GM18526 (cell line): ENCODE measurements around the gene RGMB.

Experiments
- POLR2A ChIP-seq: IDR thresholded peaks from 3 replicates; pipeline ENCODE4 v1.6.1; 2011; ENCODE audit not compliant: insufficient read length; ENCODE audit errors: extremely low read depth

Gene RGMB

DNA sequence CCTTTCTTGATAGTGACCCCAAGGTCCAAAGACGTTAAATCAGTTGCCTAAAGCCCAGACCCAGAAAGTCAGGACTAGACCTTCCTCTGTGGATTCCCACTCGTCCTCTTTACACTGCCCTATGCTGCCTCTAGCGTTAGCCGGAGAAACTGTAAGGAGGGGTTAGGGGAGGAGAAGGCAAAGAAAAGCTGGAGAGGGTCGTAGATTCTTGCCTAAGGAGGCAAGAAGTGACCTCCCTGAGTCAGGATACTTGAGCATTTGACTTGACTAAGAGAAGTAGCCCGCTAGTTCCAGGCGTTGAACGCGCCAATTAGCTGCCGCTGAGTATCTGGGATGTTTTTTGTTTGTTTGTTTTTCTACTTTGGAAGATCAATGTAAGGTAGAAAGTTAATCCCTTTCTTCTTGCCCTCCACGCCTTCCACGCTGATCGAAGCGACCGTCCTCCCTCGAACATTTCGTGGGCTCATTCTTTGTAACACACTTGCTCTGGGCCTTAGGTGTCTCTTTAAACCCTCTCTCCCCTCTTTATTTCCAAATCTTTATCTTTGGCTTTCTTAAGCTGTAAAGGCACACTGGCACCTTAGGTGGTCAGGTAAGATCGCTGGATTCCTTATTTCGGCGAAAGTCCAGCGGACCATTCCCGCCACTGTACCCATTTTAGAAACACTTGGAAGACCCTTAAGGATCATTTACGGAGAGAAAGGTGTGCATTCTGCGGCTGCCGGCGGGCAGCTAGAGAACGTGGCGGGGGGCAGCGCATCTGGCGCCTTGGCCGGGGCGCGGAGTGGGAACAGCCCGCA lies 5.1 kb upstream of the RGMB start:
- TF ChIP-seq POLR2A = no peak

GRCh38 chr5:98768960-98769209 lies 4.6 kb upstream of the RGMB start:
- no peak for TF ChIP-seq POLR2A

DNA sequence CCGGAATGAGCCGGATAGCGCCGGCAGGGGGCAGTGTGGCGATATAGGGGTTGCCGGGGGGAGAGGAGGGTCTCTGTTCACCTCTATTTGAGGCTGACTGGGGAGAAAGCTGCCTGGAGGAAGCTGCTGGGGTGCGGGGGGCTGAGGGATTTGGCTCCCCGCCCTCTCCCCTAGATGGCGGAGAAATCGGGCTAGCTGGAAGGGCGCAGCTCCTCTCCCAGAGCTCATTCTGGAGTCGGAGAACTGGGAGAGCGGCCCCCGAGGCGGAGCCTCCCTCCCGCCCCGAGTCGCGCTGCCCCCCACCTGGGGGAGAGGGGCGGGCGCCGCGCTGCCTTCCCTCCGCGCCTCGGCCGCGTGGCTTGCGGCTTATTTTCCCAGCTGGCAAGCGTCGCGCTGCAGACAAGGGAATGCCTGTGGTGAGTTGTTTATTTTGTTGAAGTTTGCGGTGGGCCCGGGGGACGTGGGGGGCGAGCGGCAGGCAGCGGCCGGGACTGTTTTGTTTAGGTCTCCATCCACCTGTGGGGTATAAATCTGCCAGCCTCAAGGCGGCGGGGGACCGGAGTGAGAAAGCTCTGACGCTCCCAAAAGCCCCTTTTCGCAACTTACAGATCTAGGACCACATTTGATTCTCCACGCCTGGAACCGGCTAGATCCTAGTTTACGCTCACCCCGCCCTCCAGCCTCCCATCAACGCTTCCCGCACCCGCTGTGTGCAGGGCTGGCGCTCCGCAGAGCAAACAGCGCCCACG lies 4.1 kb upstream of the RGMB start:
- no peak for TF ChIP-seq POLR2A

- TF ChIP-seq POLR2A = no peak
Measured at GRCh38 chr5:98769959-98770208, 3.6 kb upstream of the RGMB start.

DNA sequence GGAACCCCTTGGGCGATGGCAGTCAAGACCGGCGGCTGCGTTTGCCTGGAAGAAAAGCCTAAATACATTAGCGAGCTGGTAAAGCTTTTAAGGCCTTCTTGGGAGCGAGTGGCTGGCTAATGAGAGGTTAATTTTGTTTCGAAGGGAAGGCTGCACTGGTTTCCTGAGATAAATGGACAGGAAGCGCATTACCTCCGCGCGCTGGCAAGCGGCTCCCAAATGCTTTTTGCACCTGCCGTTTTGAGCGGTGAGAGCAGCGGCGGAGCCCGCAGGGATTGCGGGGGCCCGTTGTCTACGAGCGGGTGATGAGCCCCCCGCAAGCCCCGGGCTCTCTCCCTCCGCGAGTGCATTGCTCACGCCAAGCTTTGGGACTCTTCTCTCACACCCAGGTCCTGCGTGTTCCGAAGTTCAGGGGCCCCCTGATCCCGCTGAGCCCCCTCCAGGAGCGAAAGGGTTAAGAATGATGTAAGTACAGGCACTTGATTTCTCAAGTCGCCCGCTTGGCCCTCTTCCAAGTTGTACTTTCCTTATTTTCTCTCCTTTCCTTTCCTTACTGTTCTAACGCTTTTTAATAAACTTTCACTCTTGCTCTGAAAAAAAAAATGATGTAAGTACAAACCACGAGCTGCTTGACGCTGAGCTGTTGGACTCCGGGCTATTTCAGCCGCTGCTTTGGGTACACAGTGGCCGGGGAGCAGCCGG lies 3.1 kb upstream of the RGMB start:
- TF ChIP-seq POLR2A = no peak

- TF ChIP-seq POLR2A = no peak
Measured at GRCh38 chr5:98770911-98771322, 2.5 kb upstream of the RGMB start.

DNA sequence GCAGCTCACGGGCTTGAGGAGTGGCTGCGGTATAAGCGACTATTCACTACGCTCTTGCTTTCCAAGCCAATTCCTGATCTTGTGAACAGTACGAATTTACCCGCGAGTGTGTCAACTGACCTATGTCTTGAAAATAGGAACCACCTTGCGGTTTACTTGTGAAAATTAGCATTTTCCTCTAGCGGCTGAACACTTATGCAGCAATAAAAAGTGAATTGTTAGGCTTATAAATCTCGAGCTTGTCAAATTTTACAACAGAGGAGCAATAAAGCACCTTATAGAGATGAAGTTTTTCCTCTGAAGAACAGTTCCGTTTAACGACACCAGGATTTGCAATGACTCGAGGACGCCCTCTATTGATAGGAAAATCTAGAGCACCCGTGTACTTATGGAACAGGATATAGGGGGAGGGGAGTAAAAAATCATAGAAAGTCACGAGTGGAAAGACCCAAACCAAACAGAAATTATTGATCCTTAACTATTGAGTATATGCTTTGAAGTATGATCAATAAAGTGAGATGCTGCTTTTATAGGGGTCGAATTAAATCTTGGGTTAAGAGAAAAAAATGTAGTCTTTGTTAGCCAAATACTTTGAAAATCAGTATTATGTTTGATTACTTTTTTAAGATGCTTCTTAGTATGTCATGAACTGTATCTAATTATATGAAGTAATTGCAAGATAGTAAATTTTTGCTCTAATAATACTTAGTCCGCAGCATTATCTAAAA lies 1.9 kb upstream of the RGMB start:
- TF ChIP-seq POLR2A = no peak

- TF ChIP-seq POLR2A = no peak
Measured at GRCh38 chr5:98772415-98773213, 849 bp upstream of the RGMB start.

DNA sequence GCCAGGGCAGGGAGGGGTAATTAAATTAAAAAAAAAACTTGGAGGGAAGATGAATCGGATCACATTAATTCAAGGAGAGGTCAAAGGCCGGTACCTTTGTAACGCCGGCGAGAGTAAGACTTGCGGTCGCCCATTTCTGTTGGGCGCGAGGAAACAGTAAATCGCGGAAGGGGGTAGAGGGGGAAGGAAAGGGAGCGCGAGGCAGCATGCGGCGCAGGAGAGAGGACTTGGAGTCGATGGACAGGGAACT lies 324 bp upstream of the RGMB start:
- TF ChIP-seq POLR2A = no peak

DNA sequence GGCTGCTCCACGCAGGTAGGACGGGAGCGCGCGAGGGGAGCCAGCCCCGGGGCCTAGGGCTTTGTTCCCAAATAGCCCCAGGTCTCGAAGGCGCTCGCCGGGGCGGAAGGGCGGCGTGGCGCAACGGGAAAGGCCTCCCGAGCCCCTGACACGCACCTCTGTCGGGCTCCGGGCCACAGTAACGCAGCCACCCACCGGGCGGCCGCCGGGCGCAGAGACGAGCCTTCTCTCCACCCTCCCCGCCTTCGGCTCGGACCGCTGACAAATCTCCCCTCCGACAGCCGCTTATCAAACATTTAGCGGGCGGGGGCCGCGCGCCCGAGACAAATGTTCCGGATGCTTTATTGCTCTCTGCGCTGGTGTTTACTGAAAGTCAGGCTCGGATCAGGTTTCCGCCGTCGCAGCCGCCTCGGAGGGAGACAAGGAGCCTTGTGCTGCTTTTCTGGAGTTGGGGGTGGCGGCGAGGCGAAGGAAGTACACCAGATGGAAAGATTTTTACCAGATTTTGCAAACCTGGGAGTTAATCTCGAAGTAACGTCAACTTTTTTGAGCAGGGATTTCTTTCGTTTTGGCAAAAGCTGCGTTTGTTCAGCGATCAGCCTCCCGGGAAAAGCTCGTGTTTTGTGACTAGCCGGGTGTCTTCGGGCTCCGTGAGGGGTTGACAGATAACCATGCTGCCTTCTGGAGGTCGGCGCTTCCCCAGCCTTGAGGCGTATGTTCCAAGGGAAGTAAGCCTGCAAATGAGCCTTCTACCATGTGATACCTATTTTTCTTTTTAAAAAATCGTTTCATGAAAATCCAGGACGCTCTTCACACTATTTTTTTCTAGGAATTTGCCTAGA lies 950 bp downstream of the RGMB start:
- no peak for TF ChIP-seq POLR2A

- no peak for TF ChIP-seq POLR2A
Measured at GRCh38 chr5:98775246-98776065, 2.0 kb downstream of the RGMB start.

- no peak for TF ChIP-seq POLR2A
Measured at GRCh38 chr5:98776066-98776705, 2.7 kb downstream of the RGMB start.

GRCh38 chr5:98777295-98777694 lies 3.8 kb downstream of the RGMB start:
- TF ChIP-seq POLR2A = no peak
